ENCODE measurements around the gene HSPA1L.

GRCh38 chr6:31861919-31862343, 46.8 kb upstream of the HSPA1L start:
- TF ChIP-seq, protein P1, sequence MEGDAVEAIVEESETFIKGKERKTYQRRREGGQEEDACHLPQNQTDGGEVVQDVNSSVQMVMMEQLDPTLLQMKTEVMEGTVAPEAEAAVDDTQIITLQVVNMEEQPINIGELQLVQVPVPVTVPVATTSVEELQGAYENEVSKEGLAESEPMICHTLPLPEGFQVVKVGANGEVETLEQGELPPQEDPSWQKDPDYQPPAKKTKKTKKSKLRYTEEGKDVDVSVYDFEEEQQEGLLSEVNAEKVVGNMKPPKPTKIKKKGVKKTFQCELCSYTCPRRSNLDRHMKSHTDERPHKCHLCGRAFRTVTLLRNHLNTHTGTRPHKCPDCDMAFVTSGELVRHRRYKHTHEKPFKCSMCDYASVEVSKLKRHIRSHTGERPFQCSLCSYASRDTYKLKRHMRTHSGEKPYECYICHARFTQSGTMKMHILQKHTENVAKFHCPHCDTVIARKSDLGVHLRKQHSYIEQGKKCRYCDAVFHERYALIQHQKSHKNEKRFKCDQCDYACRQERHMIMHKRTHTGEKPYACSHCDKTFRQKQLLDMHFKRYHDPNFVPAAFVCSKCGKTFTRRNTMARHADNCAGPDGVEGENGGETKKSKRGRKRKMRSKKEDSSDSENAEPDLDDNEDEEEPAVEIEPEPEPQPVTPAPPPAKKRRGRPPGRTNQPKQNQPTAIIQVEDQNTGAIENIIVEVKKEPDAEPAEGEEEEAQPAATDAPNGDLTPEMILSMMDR (IDR thresholded peaks at IDR 0.05; ENCODE audit: extremely low read depth in 1 of 2, insufficient read depth in 1 of 2, low read depth in 1 of 2, low read length in 2 of 2): no peak
- no peak for TF ChIP-seq POLR2A (IDR thresholded peaks at IDR 0.05; ENCODE audit: low read depth, low read length)
- no peak for TF ChIP-seq POLR2AphosphoS5 (IDR thresholded peaks at IDR 0.05; ENCODE audit: insufficient read depth, low read depth, low read length)
- TF ChIP-seq, protein P2, sequence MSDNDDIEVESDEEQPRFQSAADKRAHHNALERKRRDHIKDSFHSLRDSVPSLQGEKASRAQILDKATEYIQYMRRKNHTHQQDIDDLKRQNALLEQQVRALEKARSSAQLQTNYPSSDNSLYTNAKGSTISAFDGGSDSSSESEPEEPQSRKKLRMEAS (IDR thresholded peaks at IDR 0.05; ENCODE audit: insufficient read depth, insufficient read length): no peak
